Middle frontal gyrus (tissue), 1 donor: ENCODE results near the gene CST9L.
A peak's percentile ranks its signal among the peaks of the same experiment; 100 is the strongest.

Experiments
- DNase-seq: peaks from one replicate; pipeline ENCODE4 v3.0.0-alpha.2; 2015; ENCODE audit warnings: low spot score; ENCODE audit errors: extremely low spot score

CST9L gene, protein sequence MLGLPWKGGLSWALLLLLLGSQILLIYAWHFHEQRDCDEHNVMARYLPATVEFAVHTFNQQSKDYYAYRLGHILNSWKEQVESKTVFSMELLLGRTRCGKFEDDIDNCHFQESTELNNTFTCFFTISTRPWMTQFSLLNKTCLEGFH

DNA sequence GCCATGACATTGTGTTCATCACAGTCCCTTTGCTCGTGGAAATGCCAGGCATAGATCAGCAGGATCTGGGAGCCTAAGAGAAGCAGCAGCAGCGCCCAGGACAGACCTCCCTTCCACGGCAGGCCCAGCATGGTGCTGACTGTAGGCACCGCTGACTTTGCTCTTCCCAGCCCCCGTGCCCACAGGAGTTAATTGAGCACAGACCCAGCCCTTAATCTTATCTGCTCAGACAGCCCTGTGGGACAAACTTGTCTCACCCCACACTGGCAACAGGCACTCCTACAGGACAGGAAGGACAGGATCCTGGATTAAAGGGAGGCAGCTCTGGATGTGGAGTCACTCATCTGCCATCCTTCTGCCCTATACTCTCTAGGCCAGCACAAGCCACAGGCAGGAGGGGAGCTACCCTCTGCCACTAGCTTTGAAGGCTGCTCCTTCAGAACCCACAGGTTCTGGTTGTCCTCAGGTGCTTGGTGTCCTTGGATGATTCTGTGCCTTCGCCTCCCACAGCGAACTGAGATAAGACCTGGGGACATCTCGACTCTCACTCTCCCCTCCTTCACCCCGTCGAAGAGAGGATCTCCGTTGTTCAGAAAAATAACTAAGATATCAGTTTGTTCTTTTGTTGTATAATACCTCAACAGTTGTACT is at the start of gene CST9L:
Gene CST9L (minus strand): TSS at position 165 of the 651 bp plus-strand sequence. CDS start 34 bp downstream, at position 131.
- DNase-seq: no peak

DNA sequence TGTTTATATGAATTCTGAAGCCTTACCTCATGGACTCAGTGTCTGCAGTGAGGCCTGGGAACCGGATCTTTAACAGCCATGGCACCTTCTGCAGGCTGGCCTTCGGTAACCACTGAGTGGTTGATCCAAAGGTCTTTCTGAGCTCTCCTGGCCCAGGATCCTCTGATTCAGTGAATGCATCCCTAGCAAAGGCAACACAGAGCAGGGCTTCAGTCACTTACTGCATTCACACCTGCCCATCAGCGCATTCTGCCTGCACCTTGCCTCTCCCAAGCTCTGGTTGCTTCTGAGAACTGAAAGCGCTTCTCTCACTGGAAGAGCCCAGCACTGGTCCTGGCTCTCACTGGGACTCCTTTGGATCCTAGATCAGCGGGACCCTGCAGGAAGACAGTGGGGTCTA is 45.9 kb upstream of the CST9L start:
- DNase-seq: no peak

DNA sequence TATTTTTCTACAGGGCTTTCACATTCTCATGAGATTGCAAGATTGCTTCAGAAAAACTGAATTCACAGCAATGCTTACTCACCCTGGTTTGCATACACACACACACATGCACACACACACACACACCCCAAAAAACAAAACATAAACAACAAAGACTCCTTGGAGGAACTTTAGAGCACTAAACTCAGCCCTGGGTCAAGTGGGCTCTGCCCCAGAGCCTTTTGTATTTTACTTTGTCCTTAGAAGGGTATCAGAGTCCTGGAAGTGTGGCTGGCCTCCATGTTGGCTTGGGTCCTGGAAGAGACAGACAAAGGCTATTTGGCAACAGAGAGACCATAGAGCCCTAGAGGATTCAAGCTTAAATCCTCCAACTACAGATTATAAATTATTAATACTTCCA is 45.4 kb upstream of the CST9L start:
- no peak for DNase-seq

DNA sequence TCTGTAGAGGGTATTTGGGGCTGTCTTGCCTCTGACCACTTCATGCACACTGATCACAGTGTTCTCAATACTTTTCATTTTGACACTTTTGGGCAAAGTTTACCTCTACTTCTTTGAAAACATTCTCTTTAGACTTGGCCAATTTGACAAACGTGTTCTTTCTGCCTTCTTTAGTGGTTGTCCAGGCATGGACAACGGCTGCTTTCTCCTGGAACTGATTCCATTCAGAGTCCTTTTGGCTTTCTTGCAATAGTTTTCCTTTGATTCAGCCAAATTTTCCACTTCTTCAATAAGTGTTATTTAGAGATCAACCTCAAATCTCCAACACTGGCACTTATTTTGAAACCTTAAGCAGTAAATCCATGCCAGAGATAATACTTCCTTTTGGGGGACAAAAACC is 44.1 kb upstream of the CST9L start:
- DNase-seq: no peak

DNA sequence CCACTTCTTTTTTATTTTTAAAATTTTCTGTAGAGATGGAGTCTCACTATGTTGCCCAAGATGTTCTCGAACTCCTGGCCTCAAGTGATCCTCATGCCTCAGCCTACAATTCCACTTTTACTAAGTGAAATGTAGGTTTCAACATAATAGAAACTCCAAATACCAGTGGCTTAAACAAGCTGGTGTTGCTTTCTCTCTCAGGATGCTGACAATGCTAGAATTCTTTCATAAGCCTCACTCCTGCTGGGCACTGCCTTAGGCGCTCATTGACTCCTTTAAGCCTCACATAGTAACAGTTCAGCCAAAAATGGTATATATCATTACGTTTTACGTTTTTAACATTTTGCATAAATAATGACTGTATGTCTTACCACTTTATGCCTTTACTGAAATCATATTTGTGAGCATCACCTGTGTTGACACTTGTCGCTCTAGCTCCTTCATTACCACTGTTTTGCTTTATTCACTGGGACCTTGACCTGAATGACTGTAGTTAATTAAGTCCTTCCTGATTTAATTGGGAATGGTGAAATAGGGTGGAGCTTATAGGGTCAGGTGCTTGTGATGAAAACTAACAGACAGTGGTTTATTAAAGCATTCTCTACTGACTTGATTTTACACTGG is 41.3 kb upstream of the CST9L start:
- DNase-seq: no peak

- DNase-seq: no peak
Observed at GRCh38 chr20:23608251-23608846, 40.1 kb upstream of the CST9L start.

- no peak for DNase-seq
Observed at GRCh38 chr20:23607497-23608245, 39.4 kb upstream of the CST9L start.

- peak; percentile 55 for DNase-seq
Observed at GRCh38 chr20:23606652-23607049, 38.4 kb upstream of the CST9L start.

DNA sequence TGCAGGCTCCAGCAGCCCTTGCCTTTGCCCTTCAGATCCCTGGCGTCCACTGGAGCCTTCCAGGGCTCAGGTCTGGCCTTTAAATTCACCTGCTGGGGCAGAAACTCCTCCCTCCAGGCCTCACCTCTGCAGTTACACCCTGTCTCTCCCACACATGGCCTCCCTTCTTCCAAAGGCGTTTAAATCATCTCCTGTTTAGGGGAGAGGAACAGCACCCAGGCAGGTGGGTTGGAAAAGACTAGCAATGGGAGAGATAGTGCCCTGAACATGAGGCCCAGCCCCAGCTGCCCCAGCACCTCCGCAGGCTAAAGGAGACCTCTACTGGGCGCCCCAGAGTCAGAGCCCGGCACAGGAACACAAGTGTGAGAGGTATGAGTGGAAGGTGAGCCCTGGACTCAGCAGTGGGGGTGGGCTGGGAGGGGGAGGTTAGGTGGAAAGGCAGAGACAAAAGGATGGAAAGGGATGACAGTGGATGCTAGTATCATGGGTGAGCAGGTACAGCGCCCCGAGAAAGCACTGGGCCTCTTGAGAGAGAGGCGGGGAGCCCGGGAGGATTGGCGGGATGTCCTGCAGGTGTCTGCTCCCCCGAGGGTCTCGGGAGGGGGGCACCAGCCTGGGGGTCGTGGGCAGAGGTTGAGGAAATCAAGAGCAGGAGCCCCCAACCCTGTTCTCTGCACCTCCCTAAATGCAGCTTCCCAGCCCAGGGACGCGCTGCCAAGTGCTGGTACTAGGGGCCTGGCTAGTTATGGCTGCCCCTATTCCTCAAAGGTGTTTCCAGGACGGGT is 37.8 kb upstream of the CST9L start, which contains the start of gene CST9:
Gene CST9 (minus strand): TSS at position 51 of the 785 bp plus-strand sequence. CDS start 53 bp downstream, outside the sequence.
- no peak for DNase-seq

DNA sequence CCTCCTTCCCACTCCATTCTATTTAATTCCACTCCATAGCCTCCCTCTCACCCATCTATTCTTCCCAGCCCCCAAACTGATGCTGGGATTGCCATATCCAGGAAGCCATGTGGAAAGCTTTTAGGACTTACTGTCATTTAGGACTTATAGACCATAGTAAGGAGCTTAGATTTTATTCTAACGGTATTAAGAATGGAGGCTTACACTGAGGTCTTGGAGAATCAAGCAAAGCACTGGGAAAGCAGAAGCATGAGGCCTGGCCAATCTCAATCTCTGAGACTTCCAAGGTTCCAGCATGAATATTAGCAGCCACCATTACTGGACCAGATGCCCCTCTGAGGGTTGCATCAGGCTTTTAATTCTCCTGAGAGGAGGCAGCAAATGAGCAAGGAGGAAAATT is 36.0 kb upstream of the CST9L start:
- no peak for DNase-seq

GRCh38 chr20:23603321-23603720 is 35.0 kb upstream of the CST9L start:
- no peak for DNase-seq

- no peak for DNase-seq
Observed at GRCh38 chr20:23602699-23603098, 34.4 kb upstream of the CST9L start.

DNA sequence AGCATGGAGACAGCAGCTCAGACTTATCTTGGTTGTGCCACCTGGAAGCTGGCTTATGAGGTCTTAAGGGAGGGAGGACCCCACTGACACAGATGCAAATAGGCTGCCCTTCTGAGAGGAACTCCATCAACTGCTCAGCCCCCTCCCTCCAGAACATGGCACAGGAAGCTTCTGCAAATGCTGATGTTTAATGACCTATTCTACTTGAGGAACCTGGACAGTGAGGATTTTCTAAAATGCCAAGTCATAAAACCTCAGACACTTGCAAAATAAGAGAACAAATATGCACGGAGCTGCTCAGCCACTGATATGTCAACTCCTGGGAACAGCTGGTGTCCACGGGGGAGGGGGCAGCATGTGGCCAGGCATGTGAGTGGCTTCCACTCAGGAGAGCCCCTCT is 34.0 kb upstream of the CST9L start:
- DNase-seq: no peak

- DNase-seq: no peak
Observed at GRCh38 chr20:23601715-23602114, 33.4 kb upstream of the CST9L start.

DNA sequence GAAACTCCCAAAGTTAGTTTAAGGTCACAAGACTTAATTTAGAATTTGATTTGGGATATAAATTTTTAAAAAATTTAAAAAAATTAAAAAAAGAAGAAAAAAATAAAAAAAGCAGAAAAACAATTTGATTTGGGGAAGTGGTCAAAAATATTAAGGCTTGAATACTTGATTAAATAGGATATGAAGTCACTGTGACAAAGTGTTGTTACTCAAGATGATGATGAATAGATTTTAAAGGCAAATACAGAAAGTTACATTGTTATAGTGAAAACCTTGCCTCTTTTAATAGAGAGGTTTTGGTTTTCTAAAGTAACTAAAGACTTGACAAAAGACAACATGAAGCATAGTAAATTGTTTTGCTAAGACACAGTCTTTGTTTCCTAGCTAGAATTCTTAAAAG is 30.2 kb upstream of the CST9L start:
- no peak for DNase-seq

DNA sequence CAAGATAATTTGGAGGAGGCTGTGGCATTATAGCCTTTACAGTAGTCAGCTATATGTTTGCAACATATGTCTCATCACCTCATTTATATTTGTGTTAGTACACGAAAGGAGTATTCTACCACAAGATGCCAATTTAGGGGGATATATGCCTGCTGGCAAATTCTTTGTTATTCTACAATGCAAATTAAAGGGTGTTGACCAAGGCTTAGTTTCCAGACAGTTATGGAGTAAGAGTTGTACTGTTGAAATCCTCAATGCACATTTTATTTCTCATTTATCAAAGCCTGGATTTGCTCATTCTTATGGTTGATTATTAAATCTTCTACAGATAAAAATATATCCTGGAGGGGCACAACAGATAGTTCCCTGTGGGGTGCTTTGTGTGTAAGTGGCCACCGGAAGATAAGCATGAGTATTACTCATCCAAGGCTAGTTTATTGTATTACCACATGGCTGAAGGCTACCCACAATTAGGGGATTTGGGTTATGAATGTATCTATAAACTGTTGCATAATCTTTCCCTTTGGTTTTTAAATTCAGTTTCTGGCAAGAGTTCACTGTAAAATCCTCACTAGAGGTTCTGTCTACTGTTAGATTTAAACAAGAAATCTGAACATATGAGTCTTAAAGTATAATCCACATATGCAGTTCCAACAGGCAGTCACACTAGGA is 28.4 kb upstream of the CST9L start:
- no peak for DNase-seq

DNA sequence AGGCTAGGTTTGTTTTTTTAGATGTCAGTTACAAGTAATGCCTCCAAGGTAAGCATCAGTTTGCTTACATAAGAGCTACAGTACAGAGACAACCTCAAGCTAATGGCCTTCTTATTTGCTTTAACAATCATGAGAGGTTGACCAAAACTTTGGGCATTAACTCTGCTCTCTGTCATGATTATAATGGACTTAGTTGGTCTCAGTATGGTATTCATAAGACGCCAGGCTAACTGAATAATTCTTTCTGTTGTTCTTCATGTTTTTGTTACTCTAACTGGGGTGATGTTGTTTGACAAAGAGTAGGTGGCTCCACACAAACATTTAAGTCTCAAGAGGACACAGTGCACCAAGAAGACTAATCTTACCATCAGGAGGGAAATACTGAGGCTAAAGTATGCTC is 27.7 kb upstream of the CST9L start:
- DNase-seq: no peak

GRCh38 chr20:23588434-23589403 is 20.4 kb upstream of the CST9L start:
- no peak for DNase-seq

- DNase-seq: no peak
Observed at GRCh38 chr20:23587631-23588030, 19.3 kb upstream of the CST9L start.
